LNCaP clone FGC (cell line): Measurements from ENCODE around the gene CHCHD1.
"Not testable (repeated sequence)": the region's sequence is repeated elsewhere in the genome, so short reads cannot be mapped to it uniquely, and the experiment has no call there.

Experiments
- DNase-seq: peaks from one replicate; pipeline ENCODE4 v3.0.0-alpha.2; 2011; ENCODE audit warnings: low read depth
- H3K4me3 ChIP-seq: 2 replicates; pipeline ENCODE4 v1.5.1; 2011; ENCODE audit warnings: mild to moderate bottlenecking, low read depth, low read length, control low read depth
- CTCF ChIP-seq: IDR thresholded peaks from 2 replicates; pipeline ENCODE4 v1.5.1; 2012; ENCODE audit warnings: mild to moderate bottlenecking; ENCODE audit not compliant: control insufficient read depth, insufficient read depth; ENCODE audit errors: extremely low read depth

CHCHD1 gene

GRCh38 chr10:73791871-73792400 is 10.1 kb downstream of the CHCHD1 start:
- no peak for TF ChIP-seq CTCF
- no peak for DNase-seq

GRCh38 chr10:73793456-73793855 is 11.6 kb downstream of the CHCHD1 start:
- no peak for DNase-seq
- no peak for TF ChIP-seq CTCF

More at GRCh38 chr10:73791871-73792400, 10.1 kb downstream of the CHCHD1 start:
- H3K4me3 ChIP-seq = no peak overlapping the region

GRCh38 chr10:73795491-73795890 is 13.6 kb downstream of the CHCHD1 start:
- not testable (repeated sequence) for H3K4me3 ChIP-seq, DNase-seq

More at GRCh38 chr10:73793456-73793855, 11.6 kb downstream of the CHCHD1 start:
- no peak overlapping the region for H3K4me3 ChIP-seq

- not testable (repeated sequence) for H3K4me3 ChIP-seq, DNase-seq
Observed at GRCh38 chr10:73796035-73796434, 14.2 kb downstream of the CHCHD1 start.

GRCh38 chr10:73796766-73797165 is 14.9 kb downstream of the CHCHD1 start:
- DNase-seq = no peak
- no peak for TF ChIP-seq CTCF
- no peak overlapping the region for H3K4me3 ChIP-seq

- no peak for TF ChIP-seq CTCF
Observed at GRCh38 chr10:73797324-73798025, 15.6 kb downstream of the CHCHD1 start.

GRCh38 chr10:73798087-73798486 is 16.2 kb downstream of the CHCHD1 start:
- no peak for TF ChIP-seq CTCF
- no peak overlapping the region for H3K4me3 ChIP-seq
- DNase-seq = no peak

More at GRCh38 chr10:73797324-73798025, 15.6 kb downstream of the CHCHD1 start:
- no peak for DNase-seq
- H3K4me3 ChIP-seq = no peak overlapping the region

GRCh38 chr10:73798927-73799560 is 17.2 kb downstream of the CHCHD1 start:
- no peak overlapping the region for H3K4me3 ChIP-seq
- no peak for DNase-seq
- no peak for TF ChIP-seq CTCF
